ENCODE results near the gene LASP1.
"Not testable (repeated sequence)": the region's sequence is repeated elsewhere in the genome, so short reads cannot be mapped to it uniquely, and the experiment has no call there.

The LASP1 gene

GRCh38 chr17:38906460-38907228, 36.8 kb downstream of the LASP1 start:
- in situ Hi-C loops (cut with HindIII; ENCODE audit: low sequenced_read_pairs): no loop called here

- in situ Hi-C loops (cut with HindIII; ENCODE audit: low sequenced_read_pairs): no loop called here
These were observed 38.2 kb downstream of the LASP1 start for GRCh38 chr17:38907930-38908675.

GRCh38 chr17:38908676-38909181, 38.9 kb downstream of the LASP1 start:
- in situ Hi-C loops (cut with HindIII; ENCODE audit: low sequenced_read_pairs): no loop called here

- in situ Hi-C loops (cut with HindIII; ENCODE audit: low sequenced_read_pairs): no loop called here
These were observed 40.5 kb downstream of the LASP1 start for GRCh38 chr17:38910325-38910724.

GRCh38 chr17:38911081-38911730, 41.3 kb downstream of the LASP1 start:
- in situ Hi-C loops (cut with HindIII; ENCODE audit: low sequenced_read_pairs): no loop called here

GRCh38 chr17:38911731-38912081, 41.8 kb downstream of the LASP1 start:
- in situ Hi-C loops (cut with HindIII; ENCODE audit: low sequenced_read_pairs): not testable (repeated sequence)

GRCh38 chr17:38912221-38912813, 42.5 kb downstream of the LASP1 start:
- in situ Hi-C loops (cut with HindIII; ENCODE audit: low sequenced_read_pairs): no loop called here

GRCh38 chr17:38914741-38915638, 45.1 kb downstream of the LASP1 start:
- in situ Hi-C loops (cut with HindIII; ENCODE audit: low sequenced_read_pairs): no loop called here

GRCh38 chr17:38915639-38915995, 45.8 kb downstream of the LASP1 start:
- in situ Hi-C loops (cut with HindIII; ENCODE audit: low sequenced_read_pairs): no loop called here

GRCh38 chr17:38916771-38917170, 46.9 kb downstream of the LASP1 start:
- in situ Hi-C loops (cut with HindIII; ENCODE audit: low sequenced_read_pairs): no loop called here

- in situ Hi-C loops (cut with HindIII; ENCODE audit: low sequenced_read_pairs): no loop called here
These were observed 47.4 kb downstream of the LASP1 start for GRCh38 chr17:38917259-38917658.

- in situ Hi-C loops (cut with HindIII; ENCODE audit: low sequenced_read_pairs): no loop called here
These were observed 48.5 kb downstream of the LASP1 start for GRCh38 chr17:38918129-38918913.

GRCh38 chr17:38918916-38919315, 49.1 kb downstream of the LASP1 start:
- in situ Hi-C loops (cut with HindIII; ENCODE audit: low sequenced_read_pairs): no loop called here

GRCh38 chr17:38919316-38920078, 49.6 kb downstream of the LASP1 start:
- in situ Hi-C loops (cut with HindIII; ENCODE audit: low sequenced_read_pairs): loop anchor here (10.0 kb wide), 1 partner anchor 45 kb away; the partner anchor contains the start of gene LASP1

- in situ Hi-C loops (cut with HindIII; ENCODE audit: low sequenced_read_pairs): loop anchor here (10.0 kb wide), 1 partner anchor 46 kb away; the partner anchor contains the start of gene LASP1
These were observed 50.8 kb downstream of the LASP1 start for GRCh38 chr17:38920374-38921291.

- in situ Hi-C loops (cut with HindIII; ENCODE audit: low sequenced_read_pairs): loop anchor here (10.0 kb wide), 1 partner anchor 47 kb away; the partner anchor contains the start of gene LASP1
These were observed 52.0 kb downstream of the LASP1 start for GRCh38 chr17:38921756-38922411.

All from endothelial cell of hepatic sinusoid (primary cell).